Uterus (tissue), 4 donors: Measurements from ENCODE around the gene MIDN. TPM values are rescaled to one million over a fixed set of nuclear protein-coding genes. Genes with fewer than 3 reads are reported as not detected.

ENCODE experiments used
- DNase-seq, 2 donors: peaks; one replicate each; pipeline ENCODE4 v3.0.0-alpha.2; 2019 to 2020
- H3K27ac ChIP-seq, 2 donors: fragments of 200-600 bp; sonication (generic); 1 replicate in 1 of 2; 2 replicates in 1 of 2; pipeline ENCODE4 v1.5.1; 2016 to 2018
- H3K27me3 ChIP-seq, 2 donors: fragments of 200-600 bp; sonication (generic); one replicate each; pipeline ENCODE4 v1.5.1; 2018 to 2019; ENCODE audit warnings: control low read depth in 1 of 2
- H3K36me3 ChIP-seq, 2 donors: fragments of 200-600 bp; sonication (generic); one replicate each; pipeline ENCODE4 v1.5.1; 2019; ENCODE audit warnings: control low read depth in 1 of 2
- H3K4me1 ChIP-seq, 2 donors: fragments of 200-600 bp; sonication (generic); one replicate each; pipeline ENCODE4 v1.5.1; 2018 to 2019; ENCODE audit warnings: control low read depth in 1 of 2
- H3K4me3 ChIP-seq, 2 donors: fragments of 200-600 bp; sonication (generic); 1 replicate in 1 of 2; 2 replicates in 1 of 2; pipeline ENCODE4 v1.5.1; 2018 to 2019; ENCODE audit warnings: mild to moderate bottlenecking in 1 of 2
- H3K9me3 ChIP-seq, 2 donors: fragments of 200-600 bp; sonication (generic); one replicate each; pipeline ENCODE4 v1.5.1; 2019; ENCODE audit warnings: control low read depth in 1 of 2
- CTCF ChIP-seq, 4 experiments: fragments of 200-600 bp in 2 of 4; fragments of 450-650 bp in 2 of 4; sonication (generic) in 2 of 4; IDR thresholded peaks; one replicate each; pipeline ENCODE4 v1.5.1; 2016 to 2019; ENCODE audit warnings: antibody characterized with exemption in 4 of 4, mild to moderate bottlenecking in 2 of 4, moderate library complexity in 1 of 4
- POLR2A ChIP-seq, 2 donors: fragments of 450-650 bp; IDR thresholded peaks; one replicate each; pipeline ENCODE4 v1.6.1; 2016; ENCODE audit warnings: antibody characterized with exemption in 2 of 2, mild to moderate bottlenecking in 1 of 2, moderate library complexity in 1 of 2
- intact Hi-C: fragments of 100-400 bp; cut with DNase I; formaldehyde crosslinking; loops from one replicate; pipeline ENCODE4 v1.15.1; 2023; ENCODE audit warnings: low total_unique reads
- total RNA-seq, 4 donors: library from RNA; depleted of rRNA in 3 of 4; stranded (reverse); fragments of >200 nt in 3 of 4; gene quantifications; one replicate each; pipeline versions ENCODE4 v1.1.0 to v1.2.4, GENCODE V29; 2014 to 2023
- donor health status: DM: yes; HTN: yes; CAD: no.

Gene MIDN
- total RNA-seq, 4 donors from 2014 or later: 0.77 to 108 (median 15.0) TPM

- Histone ChIP-seq H3K4me1 (peaks cover 0 to 5% of the 10 kb centered on the region in 2 donors), H3K27ac (no peak overlapping the region), H3K36me3 (no peaks in the 10 kb centered on the region), H3K4me3 (no peak overlapping the region), H3K27me3 (peaks cover 22 to 29% of the 10 kb centered on the region in 2 donors), H3K9me3 (no peaks in the 10 kb centered on the region)
- no peak for DNase-seq
- no peak for TF ChIP-seq CTCF (IDR thresholded peaks at IDR 0.05)
- no peak for TF ChIP-seq POLR2A (IDR thresholded peaks at IDR 0.05)
- intact Hi-C loops: no loop called here
Measured at GRCh38 chr19:1286487-1287353, 38.3 kb downstream of the MIDN start.

- Histone ChIP-seq H3K4me3 (no peak overlapping the region), H3K36me3 (no peaks in the 10 kb centered on the region), H3K27me3 (peaks cover 22 to 36% of the 10 kb centered on the region in 2 donors), H3K4me1 (peaks cover 0 to 5% of the 10 kb centered on the region in 2 donors), H3K9me3 (no peaks in the 10 kb centered on the region), H3K27ac (no peak overlapping the region)
- TF ChIP-seq CTCF (IDR thresholded peaks at IDR 0.05): no peak
- no peak for TF ChIP-seq POLR2A (IDR thresholded peaks at IDR 0.05)
- intact Hi-C loops: no loop called here
- no peak for DNase-seq
Measured at GRCh38 chr19:1287354-1288225, 39.2 kb downstream of the MIDN start.

DNA sequence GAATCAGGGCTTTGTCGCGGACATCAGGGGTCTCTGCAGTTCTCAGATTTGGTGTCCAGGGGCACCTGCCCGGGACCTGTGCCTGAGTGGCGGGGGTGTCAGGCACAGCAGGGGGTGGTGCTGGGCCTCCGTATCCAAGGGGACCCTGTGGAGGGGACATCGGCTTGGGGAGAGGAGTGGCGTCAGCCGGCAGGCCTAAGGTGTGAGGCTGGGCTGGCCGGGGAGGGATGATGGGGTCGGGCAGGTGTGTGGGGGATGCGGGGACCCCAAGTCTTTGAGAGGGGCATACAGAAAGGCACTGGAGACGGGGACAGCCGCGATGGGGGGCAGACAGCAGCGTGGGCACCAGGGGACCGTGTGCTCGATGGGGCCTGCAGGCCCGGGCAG lies 39.8 kb downstream of the MIDN start:
- no peaks in the 10 kb centered on the region for H3K36me3 ChIP-seq
- H3K4me1 ChIP-seq: peaks cover 0 to 5% of the 10 kb centered on the region in 2 donors
- H3K9me3 ChIP-seq: no peaks in the 10 kb centered on the region
- no peak for TF ChIP-seq POLR2A (IDR thresholded peaks at IDR 0.05)
- TF ChIP-seq CTCF (IDR thresholded peaks at IDR 0.05): no peak
- H3K27ac ChIP-seq: no peak overlapping the region
- no peak overlapping the region for H3K4me3 ChIP-seq
- intact Hi-C loops: no loop called here
- H3K27me3 ChIP-seq: peaks cover 22 to 38% of the 10 kb centered on the region in 2 donors
- DNase-seq: no peak

DNA sequence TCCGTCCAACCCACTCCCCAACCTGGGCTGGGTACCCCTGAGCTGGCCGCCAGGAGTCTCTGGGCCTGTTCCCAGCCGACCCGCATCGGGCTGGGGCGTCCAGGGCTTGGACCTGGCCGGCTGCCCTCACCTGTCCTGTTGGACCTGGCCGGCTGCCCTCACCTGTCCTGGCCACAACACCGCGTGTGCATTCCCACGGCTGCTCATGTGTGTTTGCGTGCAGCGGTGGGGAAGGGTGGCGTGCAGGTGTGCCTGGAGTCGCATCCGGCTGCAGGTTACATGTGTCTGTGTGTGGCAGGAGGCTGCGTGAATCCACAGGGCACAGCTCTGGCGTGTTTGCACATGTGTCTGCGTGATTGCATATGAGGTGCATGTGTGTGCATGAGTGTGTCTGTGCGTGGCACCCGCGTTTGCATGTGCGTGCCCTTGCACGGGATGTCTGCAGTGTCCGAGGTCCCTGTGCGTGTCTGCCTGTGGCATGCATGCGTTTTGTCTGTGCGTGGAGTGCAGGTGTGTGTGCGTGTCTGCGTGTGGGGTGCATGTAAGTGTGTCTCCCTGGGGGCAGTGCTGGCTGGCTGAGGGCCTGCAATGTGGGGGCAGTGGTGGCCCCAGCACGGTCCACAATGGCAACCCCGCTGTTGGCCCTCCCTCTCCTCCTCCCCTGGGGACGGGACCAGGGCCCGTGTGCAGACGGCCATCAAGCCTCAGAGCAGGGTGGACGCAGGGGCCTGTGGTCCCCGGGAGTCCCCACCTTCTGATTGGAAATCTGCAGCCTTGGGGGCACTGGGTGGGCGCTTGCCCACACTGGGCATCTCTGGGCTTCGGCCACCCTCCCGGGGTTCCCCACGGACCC lies 40.7 kb downstream of the MIDN start:
- Histone ChIP-seq H3K4me3 (no peak overlapping the region), H3K27ac (no peak overlapping the region), H3K27me3 (peaks cover 23 to 32% of the 10 kb centered on the region in 2 donors), H3K36me3 (no peaks in the 10 kb centered on the region), H3K9me3 (no peaks in the 10 kb centered on the region), H3K4me1 (peaks cover 0 to 5% of the 10 kb centered on the region in 2 donors)
- TF ChIP-seq POLR2A (IDR thresholded peaks at IDR 0.05) (no peak), CTCF (IDR thresholded peaks at IDR 0.05) (no peak)
- intact Hi-C loops: no loop called here
- no peak for DNase-seq
